WTC11 (cell line): ENCODE data around the gene UTP14C. TPM values are rescaled to one million over a fixed set of nuclear protein-coding genes. Genes with fewer than 3 reads are reported as not detected.

ENCODE experiments used
- ATAC-seq: fragments of 200-7000 bp; cut with Tn5 transposase; 2 replicates; pipeline ENCODE4 v1.10.0; 2021; ENCODE audit warnings: mild to moderate bottlenecking, moderate library complexity
- CTCF ChIA-PET: fragments of 300-600 bp; sonication (Branson Sonifier 250); formaldehyde crosslinking; loops from one replicate; lab custom pipeline; 2021; ENCODE audit warnings: antibody characterized with exemption; lab: Charles Lee
- POLR2A ChIA-PET: fragments of 350-600 bp; sonication (Branson Sonifier 250); formaldehyde crosslinking; loops from one replicate; lab custom pipeline; 2021; ENCODE audit warnings: antibody characterized with exemption; lab: Charles Lee
- DNase-seq: peaks from one replicate; pipeline ENCODE4 v3.0.0; 2021; ENCODE audit warnings: low spot score
- H3K27ac Mint-ChIP-seq: 2 replicates; pipeline ENCODE4 v1.8.0; 2021; ENCODE audit warnings: mixed read lengths
- H3K27me3 Mint-ChIP-seq: 2 replicates; pipeline ENCODE4 v1.8.0; 2021; ENCODE audit warnings: low read depth, mild to moderate bottlenecking, moderate library complexity, mixed read lengths
- H3K36me3 Mint-ChIP-seq: 2 replicates; pipeline ENCODE4 v1.8.0; 2021; ENCODE audit warnings: mixed read lengths
- H3K4me1 Mint-ChIP-seq: 2 replicates; pipeline ENCODE4 v1.8.0; 2022; ENCODE audit warnings: mixed read lengths
- H3K4me3 Mint-ChIP-seq: 2 replicates; pipeline ENCODE4 v1.8.0; 2021; ENCODE audit warnings: mild to moderate bottlenecking, moderate library complexity, mixed read lengths
- H3K9me3 Mint-ChIP-seq: 2 replicates; pipeline ENCODE4 v1.8.0; 2021; ENCODE audit warnings: mixed read lengths
- AFF4 ChIP-seq: sonication (generic); formaldehyde crosslinking; IDR thresholded peaks from 2 replicates; pipeline ENCODE4 v1.8.1; 2023; ENCODE audit warnings: mild to moderate bottlenecking, missing genetic modification reagents, borderline replicate concordance
- CDX4 ChIP-seq: fragments of 250-450 bp; sonication (Bioruptor Pico); IDR thresholded peaks from 2 replicates; pipeline ENCODE4 v1.9.0; 2021; ENCODE audit warnings: moderate library complexity, mild to moderate bottlenecking, inconsistent platforms, borderline replicate concordance
- CREM ChIP-seq: sonication (generic); formaldehyde crosslinking; IDR thresholded peaks from 2 replicates; pipeline ENCODE4 v1.8.1; 2022; ENCODE audit warnings: mild to moderate bottlenecking, missing genetic modification reagents, moderate library complexity
- CTCF ChIP-seq: fragments of 200-600 bp; IDR thresholded peaks from 2 replicates; pipeline ENCODE4 v1.8.0; 2022; ENCODE audit warnings: antibody characterized with exemption
- ELF4 ChIP-seq: sonication (generic); formaldehyde crosslinking; IDR thresholded peaks from 2 replicates; pipeline ENCODE4 v1.8.1; 2022; ENCODE audit warnings: low read depth, mild to moderate bottlenecking, moderate library complexity, missing genetic modification reagents
- ETV6 ChIP-seq: sonication (generic); formaldehyde crosslinking; IDR thresholded peaks from 2 replicates; pipeline ENCODE4 v1.8.1; 2022; ENCODE audit warnings: mild to moderate bottlenecking, missing genetic modification reagents
- FOXJ3 ChIP-seq: sonication (generic); formaldehyde crosslinking; IDR thresholded peaks from 2 replicates; pipeline ENCODE4 v1.9.0; 2021; ENCODE audit warnings: missing genetic modification reagents, mild to moderate bottlenecking, borderline replicate concordance
- HMGA2 ChIP-seq: fragments of 250-450 bp; sonication (Bioruptor Pico); IDR thresholded peaks from 2 replicates; pipeline ENCODE4 v1.4.0; 2021; ENCODE audit warnings: mild to moderate bottlenecking, moderate library complexity
- IRF1 ChIP-seq: sonication (generic); formaldehyde crosslinking; IDR thresholded peaks from 2 replicates; pipeline ENCODE4 v1.8.0; 2023; ENCODE audit warnings: missing genetic modification reagents
- JAZF1 ChIP-seq: fragments of 250-450 bp; sonication (Bioruptor Pico); IDR thresholded peaks from 2 replicates; pipeline ENCODE4 v1.9.0; 2021; ENCODE audit warnings: moderate library complexity, mild to moderate bottlenecking, inconsistent platforms
- NR2C2 ChIP-seq: sonication (generic); formaldehyde crosslinking; IDR thresholded peaks from 2 replicates; pipeline ENCODE4 v1.8.0; 2022; ENCODE audit warnings: mild to moderate bottlenecking, missing genetic modification reagents
- RORB ChIP-seq: fragments of 250-450 bp; sonication (Bioruptor Pico); IDR thresholded peaks from 2 replicates; pipeline ENCODE4 v1.9.0; 2021; ENCODE audit warnings: mild to moderate bottlenecking
- SOX15 ChIP-seq: fragments of 250-450 bp; sonication (Bioruptor Pico); IDR thresholded peaks from 2 replicates; pipeline ENCODE4 v1.9.0; 2021; ENCODE audit warnings: mild to moderate bottlenecking
- TCF7 ChIP-seq: sonication (generic); formaldehyde crosslinking; IDR thresholded peaks from 2 replicates; pipeline ENCODE4 v1.8.0; 2022; ENCODE audit warnings: mild to moderate bottlenecking, low read depth, missing genetic modification reagents, moderate library complexity
- ZBTB21 ChIP-seq: sonication (generic); formaldehyde crosslinking; IDR thresholded peaks from 2 replicates; pipeline ENCODE4 v1.8.1; 2023; ENCODE audit warnings: mild to moderate bottlenecking, missing genetic modification reagents, borderline replicate concordance
- ZNF121 ChIP-seq: sonication (generic); formaldehyde crosslinking; IDR thresholded peaks from 2 replicates; pipeline ENCODE4 v1.8.0; 2023; ENCODE audit warnings: missing genetic modification reagents
- ZNF138 ChIP-seq: sonication (generic); formaldehyde crosslinking; conservative IDR thresholded peaks from 2 replicates; pipeline ENCODE4 v1.8.1; 2022; ENCODE audit warnings: mild to moderate bottlenecking, moderate library complexity, missing genetic modification reagents
- ZNF512 ChIP-seq: sonication (generic); formaldehyde crosslinking; IDR thresholded peaks from 2 replicates; pipeline ENCODE4 v1.8.1; 2022; ENCODE audit warnings: missing genetic modification reagents, borderline replicate concordance
- ZNF532 ChIP-seq: fragments of 250-450 bp; sonication (Bioruptor Pico); IDR thresholded peaks from 2 replicates; pipeline ENCODE4 v1.9.0; 2021; ENCODE audit warnings: mild to moderate bottlenecking, borderline replicate concordance
- total RNA-seq: library from RNA; stranded (reverse); gene quantifications from 3 replicates; pipeline ENCODE4 v1.2.3, GENCODE V29; 2021

The UTP14C gene
- total RNA-seq, 1 experiment from 2014 or later: 18.5 TPM

- POLR2A ChIA-PET: no interaction called here
- TF ChIP-seq CDX4: no peak
- TF ChIP-seq SOX15: no peak
- TF ChIP-seq CTCF: no peak
- no peak for ATAC-seq
- H3K27me3 Mint-ChIP-seq: no peaks in the 10 kb centered on the region
- DNase-seq: no peak
- peaks cover 6% of the 10 kb centered on the region for H3K9me3 Mint-ChIP-seq
- no peak overlapping the region for H3K27ac Mint-ChIP-seq
- CTCF ChIA-PET: no interaction called here
- no peaks in the 10 kb centered on the region for H3K36me3 Mint-ChIP-seq
- peaks cover 3% of the 10 kb centered on the region; the same call in 1 of the 2 replicates for H3K4me1 Mint-ChIP-seq
- H3K4me3 Mint-ChIP-seq: no peak overlapping the region
Measured at GRCh38 chr13:52043675-52044074, 19.2 kb downstream of the UTP14C start.

GRCh38 chr13:52047463-52047862 is 23.0 kb downstream of the UTP14C start:
- no peak overlapping the region for H3K27ac Mint-ChIP-seq
- H3K36me3 Mint-ChIP-seq: no peaks in the 10 kb centered on the region
- CTCF ChIA-PET: no interaction called here
- ATAC-seq (no peak), DNase-seq (no peak)
- H3K9me3 Mint-ChIP-seq: peaks cover 13% of the 10 kb centered on the region
- H3K4me1 Mint-ChIP-seq: peaks cover 15% of the 10 kb centered on the region
- POLR2A ChIA-PET: no interaction called here
- H3K4me3 Mint-ChIP-seq: no peak overlapping the region
- TF ChIP-seq NR2C2 (CRISPR knock-in tag) (no peak), ZNF121 (CRISPR knock-in tag) (peak; percentile 51; the same call in 1 of the 2 replicates), RORB (CRISPR knock-in tag) (no peak), JAZF1 (CRISPR knock-in tag) (no peak)
- H3K27me3 Mint-ChIP-seq: no peaks in the 10 kb centered on the region

- POLR2A ChIA-PET: interaction anchor here (0.6 kb wide), 1 partner anchor 397 kb away, joined by 5 read pairs; no protein-coding TSS in a partner anchor
- no peak overlapping the region for H3K4me3 Mint-ChIP-seq
- CTCF ChIA-PET: no interaction called here
Measured at GRCh38 chr13:52048516-52048915, 24.0 kb downstream of the UTP14C start.

GRCh38 chr13:52051400-52051799 is 26.9 kb downstream of the UTP14C start:
- no peak overlapping the region for H3K4me3 Mint-ChIP-seq
- ChIA-PET POLR2A (no interaction called here), CTCF (interaction anchor here (1.1 kb wide), 1 partner anchor 77 kb away, joined by 4 read pairs; the partner anchor contains the start of gene NEK5)
- H3K4me1 Mint-ChIP-seq: peaks cover 23% of the 10 kb centered on the region
- H3K9me3 Mint-ChIP-seq: peaks cover 24% of the 10 kb centered on the region
- peak overlapping the region; percentile 58 for H3K27ac Mint-ChIP-seq
- H3K27me3 Mint-ChIP-seq: no peaks in the 10 kb centered on the region
- H3K36me3 Mint-ChIP-seq: no peaks in the 10 kb centered on the region
- no peak for DNase-seq
- ATAC-seq: peak; percentile 51
- TF ChIP-seq FOXJ3: no peak
- no peak for TF ChIP-seq ZNF512 (CRISPR knock-in tag)
- TF ChIP-seq ZBTB21: no peak
- no peak for TF ChIP-seq AFF4 (CRISPR knock-in tag)
- TF ChIP-seq HMGA2 (CRISPR knock-in tag): no peak
- TF ChIP-seq ZNF532 (CRISPR knock-in tag): no peak

More at GRCh38 chr13:52048516-52048915, 24.0 kb downstream of the UTP14C start:
- ATAC-seq (no peak), DNase-seq (no peak)
- Mint-ChIP-seq H3K27ac (no peak overlapping the region), H3K9me3 (peaks cover 13% of the 10 kb centered on the region), H3K27me3 (no peaks in the 10 kb centered on the region), H3K36me3 (no peaks in the 10 kb centered on the region), H3K4me1 (peaks cover 21% of the 10 kb centered on the region)
- TF ChIP-seq ZNF138 (no peak), CREM (no peak), ELF4 (CRISPR knock-in tag) (no peak), IRF1 (CRISPR knock-in tag) (no peak), ETV6 (CRISPR knock-in tag) (no peak), RORB (CRISPR knock-in tag) (no peak), TCF7 (CRISPR knock-in tag) (no peak)
